Chondrocyte (in vitro differentiated cells): Measurements from ENCODE around the gene TTLL3. TPM values are rescaled to one million over a fixed set of nuclear protein-coding genes. Genes with fewer than 3 reads are reported as not detected.

ENCODE experiments used
- DNase-seq: peaks from one replicate; pipeline ENCODE4 v3.0.0; 2021; ENCODE audit warnings: mixed read lengths, low spot score
- H3K27ac Mint-ChIP-seq: one replicate; pipeline ENCODE4 v1.8.0; 2021; ENCODE audit warnings: mild to moderate bottlenecking, moderate library complexity, mixed read lengths; ENCODE audit not compliant: unreplicated experiment
- H3K27me3 Mint-ChIP-seq: 2 replicates; pipeline ENCODE4 v1.8.0; 2021; ENCODE audit warnings: low read depth, mixed read lengths
- H3K36me3 Mint-ChIP-seq: 2 replicates; pipeline ENCODE4 v1.8.0; 2021; ENCODE audit warnings: low read depth, mixed read lengths
- H3K4me1 Mint-ChIP-seq: 2 replicates; pipeline ENCODE4 v1.8.0; 2021; ENCODE audit warnings: low read depth, mild to moderate bottlenecking, mixed read lengths
- H3K4me3 Mint-ChIP-seq: one replicate; pipeline ENCODE4 v1.8.0; 2021; ENCODE audit warnings: mild to moderate bottlenecking, moderate library complexity, mixed read lengths; ENCODE audit not compliant: unreplicated experiment
- H3K9me3 Mint-ChIP-seq: 2 replicates; pipeline ENCODE4 v1.8.0; 2021; ENCODE audit warnings: low read depth, mixed read lengths
- total RNA-seq: library from RNA; stranded (reverse); gene quantifications from 3 replicates; pipeline ENCODE4 v1.2.1, GENCODE V29; 2021
- TF ChIP-seq, protein P1 (sequence below): fragments of 200-600 bp; sonication (generic); IDR thresholded peaks from 2 replicates; pipeline ENCODE4 v1.5.0; 2021; ENCODE audit warnings: antibody characterized with exemption, mild to moderate bottlenecking, moderate library complexity

Gene TTLL3
- total RNA-seq, 1 donor from 2014 or later: 38.7 TPM

DNA sequence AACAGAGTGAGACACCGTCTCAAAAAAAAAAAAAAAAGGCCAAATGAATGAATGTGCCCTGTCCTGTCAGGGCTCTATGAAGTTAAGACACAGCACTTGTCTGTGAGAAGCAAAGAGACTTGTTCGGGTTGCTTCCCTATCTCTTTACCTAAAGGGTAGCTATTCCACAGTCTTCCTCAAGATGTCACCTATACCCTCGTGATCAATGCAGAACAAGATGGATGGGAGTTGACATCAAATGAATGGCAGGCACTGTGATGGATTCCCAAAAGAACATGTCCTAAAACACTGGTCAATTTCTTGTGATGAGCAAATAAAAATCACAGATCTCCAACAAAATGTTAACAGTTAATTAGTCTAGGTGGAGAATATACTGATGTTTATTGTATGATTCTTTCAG lies 27.3 kb upstream of the TTLL3 start:
- H3K27me3 Mint-ChIP-seq: no peaks in the 10 kb centered on the region
- DNase-seq: no peak
- TF ChIP-seq, protein P1, sequence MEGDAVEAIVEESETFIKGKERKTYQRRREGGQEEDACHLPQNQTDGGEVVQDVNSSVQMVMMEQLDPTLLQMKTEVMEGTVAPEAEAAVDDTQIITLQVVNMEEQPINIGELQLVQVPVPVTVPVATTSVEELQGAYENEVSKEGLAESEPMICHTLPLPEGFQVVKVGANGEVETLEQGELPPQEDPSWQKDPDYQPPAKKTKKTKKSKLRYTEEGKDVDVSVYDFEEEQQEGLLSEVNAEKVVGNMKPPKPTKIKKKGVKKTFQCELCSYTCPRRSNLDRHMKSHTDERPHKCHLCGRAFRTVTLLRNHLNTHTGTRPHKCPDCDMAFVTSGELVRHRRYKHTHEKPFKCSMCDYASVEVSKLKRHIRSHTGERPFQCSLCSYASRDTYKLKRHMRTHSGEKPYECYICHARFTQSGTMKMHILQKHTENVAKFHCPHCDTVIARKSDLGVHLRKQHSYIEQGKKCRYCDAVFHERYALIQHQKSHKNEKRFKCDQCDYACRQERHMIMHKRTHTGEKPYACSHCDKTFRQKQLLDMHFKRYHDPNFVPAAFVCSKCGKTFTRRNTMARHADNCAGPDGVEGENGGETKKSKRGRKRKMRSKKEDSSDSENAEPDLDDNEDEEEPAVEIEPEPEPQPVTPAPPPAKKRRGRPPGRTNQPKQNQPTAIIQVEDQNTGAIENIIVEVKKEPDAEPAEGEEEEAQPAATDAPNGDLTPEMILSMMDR: peak; percentile 38
- H3K4me1 Mint-ChIP-seq: peaks cover 30% of the 10 kb centered on the region
- H3K36me3 Mint-ChIP-seq: peaks cover 23% of the 10 kb centered on the region
- no peak overlapping the region for H3K4me3 Mint-ChIP-seq
- H3K27ac Mint-ChIP-seq: no peak overlapping the region
- H3K9me3 Mint-ChIP-seq: no peaks in the 10 kb centered on the region

DNA sequence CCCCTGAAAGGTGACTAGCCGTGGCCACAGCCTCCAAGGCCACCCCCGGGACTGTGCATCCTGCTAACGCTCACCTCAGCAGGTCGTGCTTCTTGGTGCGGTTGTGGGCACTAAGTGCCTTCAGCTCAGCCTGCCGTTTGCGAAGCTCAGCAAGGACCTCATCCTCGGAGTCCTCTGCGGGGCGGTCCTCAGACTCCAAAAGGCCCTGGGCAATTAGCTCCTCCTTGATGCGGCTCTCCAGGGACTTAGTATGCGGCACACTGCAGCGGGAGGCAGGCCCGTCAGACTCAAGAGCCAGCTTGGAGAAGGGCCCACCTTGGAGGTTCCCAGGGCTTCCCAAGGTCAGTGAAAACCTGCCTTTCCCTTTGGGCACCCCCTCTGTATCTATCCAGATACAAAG lies 26.1 kb upstream of the TTLL3 start:
- Mint-ChIP-seq H3K9me3 (no peaks in the 10 kb centered on the region), H3K4me3 (no peak overlapping the region), H3K27ac (no peak overlapping the region), H3K4me1 (peaks cover 20% of the 10 kb centered on the region), H3K27me3 (no peaks in the 10 kb centered on the region), H3K36me3 (peaks cover 24% of the 10 kb centered on the region)
- TF ChIP-seq, protein P1: no peak
- DNase-seq: no peak

DNA sequence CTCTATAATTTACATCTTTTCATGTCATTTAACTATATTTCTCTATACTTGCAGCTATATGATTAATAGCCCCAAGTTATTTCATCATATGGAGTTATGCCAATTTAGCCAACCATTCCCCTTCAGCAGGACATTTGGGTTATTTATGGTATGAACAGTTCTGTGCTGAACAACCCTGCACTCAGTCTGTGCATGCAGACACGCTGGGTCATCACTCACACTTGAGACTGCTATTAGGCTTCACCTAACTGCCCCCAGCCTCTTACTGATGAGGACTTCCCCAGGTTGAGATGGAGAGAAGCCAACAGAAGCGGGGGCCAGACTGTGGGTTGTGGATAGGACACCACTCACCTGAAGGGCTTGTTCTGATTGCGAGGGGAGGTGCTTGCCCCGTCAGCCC lies 25.1 kb upstream of the TTLL3 start:
- no peak for DNase-seq
- Mint-ChIP-seq H3K27me3 (no peaks in the 10 kb centered on the region), H3K9me3 (no peaks in the 10 kb centered on the region), H3K27ac (peak overlapping the region; percentile 90), H3K36me3 (peaks cover 29% of the 10 kb centered on the region), H3K4me3 (peak overlapping the region; percentile 1), H3K4me1 (peaks cover 18% of the 10 kb centered on the region)
- TF ChIP-seq, protein P1: no peak

DNA sequence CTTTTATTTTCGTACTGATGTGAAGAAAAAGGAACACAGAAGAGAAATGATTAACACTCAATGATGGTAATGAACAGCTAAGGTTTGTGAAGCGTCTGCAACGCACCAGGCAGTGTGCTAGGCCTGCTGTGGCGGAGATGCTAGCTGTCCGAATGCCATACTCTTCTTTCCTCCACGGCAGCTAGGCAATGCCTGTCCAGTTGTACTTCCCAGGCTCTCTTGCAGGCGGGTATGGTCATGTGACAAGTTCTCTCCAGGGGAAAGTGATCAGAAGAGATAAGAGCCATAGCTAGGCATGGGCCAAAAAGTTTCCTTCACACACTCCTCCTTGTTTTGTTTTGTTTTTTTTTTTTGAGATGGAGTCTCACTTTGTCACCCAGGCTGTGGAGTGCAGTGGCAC lies 24.5 kb upstream of the TTLL3 start:
- Mint-ChIP-seq H3K4me3 (peak overlapping the region; percentile 1), H3K36me3 (peaks cover 30% of the 10 kb centered on the region), H3K4me1 (peaks cover 21% of the 10 kb centered on the region), H3K27me3 (no peaks in the 10 kb centered on the region), H3K9me3 (no peaks in the 10 kb centered on the region), H3K27ac (peak overlapping the region; percentile 90)
- DNase-seq: no peak
- TF ChIP-seq, protein P1: no peak

DNA sequence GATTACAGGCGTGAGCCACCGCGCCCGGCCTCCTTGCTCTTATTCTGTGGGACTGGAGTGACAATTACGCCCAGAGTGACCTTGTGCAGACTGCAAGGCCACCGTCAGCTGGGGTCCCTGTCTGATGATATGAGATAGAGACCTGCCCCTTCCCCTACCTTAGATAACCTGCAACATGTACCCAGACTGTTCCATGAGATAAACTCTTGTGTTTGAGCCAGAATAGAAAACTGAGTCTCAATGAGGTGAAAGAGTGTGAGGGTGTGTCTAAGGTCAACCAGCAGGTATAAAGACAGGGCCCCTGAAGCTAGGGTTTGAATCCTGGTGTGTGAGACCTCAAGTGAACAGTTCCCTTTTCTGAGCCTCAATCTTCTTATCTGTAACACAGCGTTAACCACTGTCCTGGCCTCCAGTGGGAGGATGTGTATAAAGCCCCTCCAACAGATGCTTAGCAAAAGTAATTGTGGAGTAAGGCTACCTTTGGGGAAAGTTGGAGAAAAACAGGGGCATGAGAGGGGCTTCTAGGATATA lies 23.8 kb upstream of the TTLL3 start:
- H3K27ac Mint-ChIP-seq: peak overlapping the region; percentile 24
- H3K9me3 Mint-ChIP-seq: no peaks in the 10 kb centered on the region
- TF ChIP-seq, protein P1: no peak
- peaks cover 27% of the 10 kb centered on the region for H3K4me1 Mint-ChIP-seq
- peaks cover 26% of the 10 kb centered on the region for H3K36me3 Mint-ChIP-seq
- H3K4me3 Mint-ChIP-seq: no peak overlapping the region
- DNase-seq: no peak
- no peaks in the 10 kb centered on the region for H3K27me3 Mint-ChIP-seq
